Anterior cingulate cortex (tissue), 58 donors: ENCODE results near the gene FLOT1.
"Not testable (repeated sequence)": the region's sequence is repeated elsewhere in the genome, so short reads cannot be mapped to it uniquely, and the experiment has no call there.

Experiments
- DNase-seq, 58 donors: peaks; one replicate each; lab custom pipeline; 2025; lab: John Stamatoyannopoulos, UW

The FLOT1 gene

DNA sequence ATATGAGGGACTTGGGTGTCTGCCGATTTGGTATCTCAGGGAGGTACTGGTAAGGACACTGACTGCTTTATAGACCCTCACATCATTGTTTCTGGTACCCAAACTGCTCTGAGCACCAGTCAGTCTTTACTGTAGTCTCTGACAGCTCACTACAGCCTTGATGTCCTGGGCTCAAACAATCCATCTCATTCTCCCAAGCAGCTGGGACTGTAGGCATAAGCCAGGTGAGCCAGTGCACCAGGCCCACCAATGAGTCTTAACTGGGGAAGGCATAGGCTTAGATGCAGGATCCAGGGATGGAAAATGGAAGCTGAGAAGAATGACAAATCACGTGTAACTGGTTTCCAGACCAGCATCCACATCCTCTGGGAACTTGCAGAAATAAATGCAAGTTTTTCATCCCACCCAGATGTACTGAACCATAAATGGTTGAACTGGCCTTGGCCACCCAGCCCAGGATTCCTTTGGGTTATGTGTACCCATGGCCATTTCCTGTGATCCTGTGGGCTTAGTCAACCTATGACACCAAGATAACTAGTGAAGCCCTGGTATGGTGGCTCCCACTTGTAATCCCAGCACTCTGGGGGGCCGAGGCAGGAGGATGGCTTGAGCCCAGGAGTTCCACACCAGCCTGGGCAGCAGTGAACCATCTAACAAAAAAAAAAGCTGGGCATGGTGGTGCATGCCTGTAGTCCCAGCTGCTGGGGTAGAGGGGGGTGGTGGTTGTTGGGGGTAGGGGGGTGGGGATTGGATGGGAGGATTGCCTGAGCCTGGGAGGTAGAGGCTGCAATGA, 16.6 kb downstream of the FLOT1 start:
- DNase-seq, result no peak

- no peak for DNase-seq
These were observed 17.4 kb downstream of the FLOT1 start for GRCh38 chr6:30724906-30725667.

- DNase-seq, result peak in 1 of 58 donors; percentile 8
These were observed 18.4 kb downstream of the FLOT1 start for GRCh38 chr6:30723843-30724741.

- DNase-seq, result not testable (repeated sequence)
These were observed 19.2 kb downstream of the FLOT1 start for GRCh38 chr6:30723159-30723842.

DNA sequence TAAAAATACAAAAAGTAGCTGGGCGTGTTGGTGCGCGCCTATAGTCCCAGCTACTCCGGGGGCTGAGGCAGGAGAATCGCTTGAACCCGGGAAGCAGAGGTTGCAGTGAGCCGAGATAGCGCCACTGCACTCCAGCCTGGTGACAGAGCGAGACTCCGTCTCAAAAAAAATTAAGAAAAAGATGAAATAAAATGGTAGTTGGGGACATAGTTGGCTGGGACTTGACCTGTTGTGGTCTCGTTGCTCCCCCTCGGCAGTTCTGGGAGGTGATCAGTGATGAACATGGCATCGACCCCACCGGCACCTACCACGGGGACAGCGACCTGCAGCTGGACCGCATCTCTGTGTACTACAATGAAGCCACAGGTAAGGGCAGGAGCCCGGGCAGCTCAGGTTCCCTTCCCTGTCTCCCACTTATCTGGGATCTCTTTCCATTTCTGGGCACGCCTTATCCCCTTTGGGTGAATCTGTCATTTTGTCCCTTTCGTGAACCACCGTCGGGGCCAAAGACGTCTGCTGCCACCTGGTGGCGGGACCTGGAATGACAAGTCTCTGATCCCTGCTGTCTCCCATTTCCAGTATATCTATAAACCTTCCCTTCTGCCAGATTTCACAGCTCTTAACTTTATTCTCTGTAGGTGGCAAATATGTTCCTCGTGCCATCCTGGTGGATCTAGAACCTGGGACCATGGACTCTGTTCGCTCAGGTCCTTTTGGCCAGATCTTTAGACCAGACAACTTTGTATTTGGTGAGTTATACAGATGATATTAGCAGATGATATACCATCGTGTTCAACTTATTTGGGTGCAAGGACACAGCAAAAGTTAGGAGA, 20.0 kb downstream of the FLOT1 start:
- DNase-seq, result peak in 56 of 58 donors; percentile 7 to 91 (median 61)

DNA sequence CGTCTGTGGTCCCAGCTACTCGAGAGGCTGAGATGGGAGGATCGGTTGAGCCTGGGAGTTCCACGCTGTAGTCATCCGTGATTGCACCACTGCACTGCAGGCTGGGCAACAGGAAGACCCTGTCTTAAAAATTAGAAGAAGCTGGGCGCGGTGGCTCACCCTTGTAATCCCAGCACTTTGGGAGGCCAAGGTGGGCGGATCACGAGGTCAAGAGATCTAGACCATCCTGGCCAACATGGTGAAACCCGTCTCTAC, 20.5 kb downstream of the FLOT1 start:
- DNase-seq, result not testable (repeated sequence)

GRCh38 chr6:30721198-30722024, 21.1 kb downstream of the FLOT1 start:
- peak in 57 of 58 donors; percentile 24 to 90 (median 80) for DNase-seq

DNA sequence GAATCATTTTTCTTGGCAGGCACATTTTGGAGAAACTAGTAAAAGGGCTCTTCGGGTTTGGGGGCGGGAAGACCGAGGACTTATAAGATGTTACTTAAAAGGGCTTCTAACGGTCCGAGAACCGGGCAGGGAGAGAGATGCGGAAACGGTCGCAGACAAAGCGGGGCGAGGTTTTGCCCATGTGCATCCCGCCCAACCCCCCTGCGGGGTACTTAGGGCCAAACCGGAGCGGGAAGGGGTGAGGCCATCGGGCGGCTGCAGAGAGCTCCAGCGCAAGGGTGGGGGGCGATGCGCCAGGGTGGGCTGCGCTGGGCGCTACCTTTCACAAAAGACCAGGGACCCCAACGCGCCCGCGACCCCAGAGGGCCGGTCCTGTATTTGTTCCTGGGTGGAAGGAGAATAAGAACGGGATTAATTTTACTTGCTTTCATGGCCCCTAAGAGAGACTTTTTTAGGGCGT, 21.7 kb downstream of the FLOT1 start:
- peak in 46 of 58 donors; percentile 9 to 69 (median 30) for DNase-seq

DNA sequence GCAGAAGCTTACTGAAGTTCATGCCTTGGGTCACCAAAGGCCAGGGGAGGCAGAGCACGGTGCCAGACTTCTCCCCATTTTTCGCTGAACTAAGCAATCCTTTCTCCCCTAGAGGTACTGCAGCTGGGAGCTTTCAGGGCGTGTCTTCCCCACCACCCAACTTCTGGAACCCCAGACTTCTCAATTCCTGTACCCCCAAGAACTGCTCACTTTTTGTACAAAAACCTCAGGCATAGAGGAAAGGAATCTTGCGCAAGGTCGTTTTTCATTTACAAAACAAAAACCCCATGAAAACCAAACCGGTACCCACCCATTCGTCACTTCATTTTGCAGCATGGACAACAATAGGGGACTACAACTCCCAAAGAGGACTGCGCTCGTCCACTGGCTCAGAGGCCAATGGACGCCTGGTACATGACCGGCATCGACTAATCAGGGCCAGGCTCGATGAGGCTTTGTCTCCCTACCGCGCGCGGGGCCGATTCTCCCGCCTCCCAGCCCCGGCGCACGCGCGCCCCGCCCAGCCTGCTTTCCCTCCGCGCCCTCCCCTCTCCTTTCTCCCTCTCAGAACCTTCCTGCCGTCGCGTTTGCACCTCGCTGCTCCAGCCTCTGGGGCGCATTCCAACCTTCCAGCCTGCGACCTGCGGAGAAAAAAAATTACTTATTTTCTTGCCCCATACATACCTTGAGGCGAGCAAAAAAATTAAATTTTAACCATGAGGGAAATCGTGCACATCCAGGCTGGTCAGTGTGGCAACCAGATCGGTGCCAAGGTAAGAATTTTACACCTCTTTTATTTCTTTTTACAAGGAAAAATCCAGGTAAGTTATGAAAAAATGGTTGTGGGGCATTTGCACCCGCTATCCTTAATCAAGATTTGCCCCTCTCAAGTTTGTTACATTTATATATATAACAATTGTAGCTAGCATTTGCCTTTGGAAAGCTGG, 22.4 kb downstream of the FLOT1 start, which contains the start of gene TUBB:
Gene TUBB, plus strand, starts transcription at position 562 of the 947 bp plus-strand sequence. Its CDS starts 155 bp downstream, at position 717.
- peak; percentile 69 to 99 (median 97) for DNase-seq

DNA sequence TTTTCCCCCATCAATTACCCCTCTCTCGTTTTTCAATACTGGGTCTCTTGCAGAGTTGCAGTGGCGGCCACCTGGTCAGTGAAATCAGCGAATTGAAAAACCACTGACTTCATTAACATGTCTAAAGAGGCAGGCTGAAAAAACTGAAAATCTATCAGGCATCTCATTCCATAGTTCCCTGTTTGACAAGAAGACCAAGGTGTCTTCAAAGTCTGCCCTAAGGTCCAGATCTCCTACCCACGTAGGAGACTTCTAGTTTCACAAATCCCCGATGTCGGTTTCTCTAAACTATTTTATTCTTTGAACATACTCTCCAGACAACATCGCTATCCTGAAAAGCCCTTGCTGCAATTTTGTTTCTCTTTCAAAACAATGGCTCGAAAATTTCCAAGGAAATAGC, 23.1 kb downstream of the FLOT1 start:
- DNase-seq, result no peak

DNA sequence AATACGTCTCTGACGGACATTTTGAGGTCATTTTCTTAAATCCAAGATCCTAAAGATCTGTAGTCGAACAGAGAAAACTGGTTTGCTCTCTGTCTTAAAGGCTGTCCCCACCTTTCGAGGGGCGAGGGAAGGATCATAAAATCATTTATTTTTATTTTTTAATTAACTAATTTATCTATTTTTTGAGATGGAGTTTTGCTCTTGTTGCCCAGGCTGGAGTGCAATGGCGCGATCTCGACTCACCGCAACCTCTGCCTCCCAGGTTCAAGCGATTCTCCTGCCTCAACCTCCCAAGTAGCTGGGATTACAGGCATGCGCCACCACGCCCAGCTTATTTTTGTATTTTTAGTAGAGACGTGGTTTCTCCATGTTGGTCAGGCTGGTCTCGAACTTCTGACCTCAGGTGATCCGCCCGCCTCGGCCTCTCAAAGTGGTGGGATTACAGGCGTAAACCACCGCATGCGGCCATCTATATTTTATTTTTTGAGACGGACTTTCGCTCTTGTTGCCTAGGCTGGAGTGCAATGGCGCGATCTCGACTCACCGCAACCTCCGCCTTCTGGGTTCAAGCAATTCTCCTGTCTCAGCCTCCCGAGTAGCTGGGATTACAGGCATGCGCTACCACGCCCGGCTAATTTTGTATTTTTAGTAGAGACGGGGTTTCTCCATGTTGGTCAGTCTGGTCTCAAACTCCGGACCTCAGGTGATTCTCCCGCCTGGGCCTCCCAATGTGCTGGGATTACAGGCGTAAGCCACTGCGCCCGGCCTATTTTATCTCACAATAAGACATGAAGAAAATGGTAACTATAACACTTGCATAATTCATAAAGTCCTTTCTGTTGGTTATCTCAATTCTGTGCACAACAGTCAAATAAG, 24.4 kb downstream of the FLOT1 start:
- not testable (repeated sequence) for DNase-seq

DNA sequence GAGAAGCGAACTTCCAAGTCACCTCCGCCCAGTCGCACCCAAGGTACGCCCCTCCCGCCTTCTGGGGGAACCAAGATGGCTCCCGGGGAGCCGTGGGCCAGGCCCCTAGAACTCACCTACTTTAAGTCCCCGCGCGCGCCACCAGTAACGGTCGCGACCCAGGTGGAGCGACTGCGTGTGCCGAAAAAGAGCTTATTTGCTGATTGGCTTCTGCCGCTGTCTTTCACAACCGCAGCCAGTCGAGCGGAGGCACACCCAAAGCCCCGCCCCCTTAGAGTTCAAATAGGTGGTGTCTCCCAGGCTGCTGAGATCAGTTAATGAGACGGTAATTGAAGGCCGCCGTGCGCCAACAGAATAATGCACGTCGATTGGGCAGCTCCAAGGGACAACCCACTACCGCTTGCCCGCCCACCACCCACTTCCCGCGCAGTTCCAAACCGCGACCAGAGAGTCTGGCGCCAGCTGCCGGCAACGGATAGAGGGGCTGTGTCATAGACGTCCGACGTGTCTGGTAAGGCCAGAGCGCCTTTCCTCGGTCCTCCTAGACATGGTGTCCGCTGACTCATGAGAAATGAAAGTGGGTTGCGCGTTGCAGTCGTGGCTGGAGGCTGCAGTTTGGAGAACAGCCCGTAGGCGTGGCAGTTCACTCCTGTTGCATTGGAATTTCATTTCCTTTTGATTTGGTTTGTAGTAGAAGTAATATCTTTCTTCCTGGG, 25.2 kb downstream of the FLOT1 start, which contains the start of gene MDC1:
Gene MDC1, minus strand, starts transcription at position 153 of the 716 bp plus-strand sequence. CDS start 2,106 bp downstream, outside the sequence.
- DNase-seq, result peak; percentile 85 to 100 (median 99)

DNA sequence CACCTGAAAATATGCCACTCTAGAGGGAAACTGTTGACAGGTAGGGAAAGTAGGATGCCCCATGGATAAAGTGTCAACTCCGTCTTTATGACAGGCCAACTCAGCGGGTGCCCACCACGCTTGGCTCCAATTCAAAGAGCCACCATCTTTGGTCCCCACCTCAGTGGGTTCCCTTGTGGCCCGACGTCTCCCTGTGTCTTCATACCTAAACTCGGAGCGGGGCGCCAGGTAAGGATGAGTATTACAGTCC, 25.7 kb downstream of the FLOT1 start:
- DNase-seq, result no peak

DNA sequence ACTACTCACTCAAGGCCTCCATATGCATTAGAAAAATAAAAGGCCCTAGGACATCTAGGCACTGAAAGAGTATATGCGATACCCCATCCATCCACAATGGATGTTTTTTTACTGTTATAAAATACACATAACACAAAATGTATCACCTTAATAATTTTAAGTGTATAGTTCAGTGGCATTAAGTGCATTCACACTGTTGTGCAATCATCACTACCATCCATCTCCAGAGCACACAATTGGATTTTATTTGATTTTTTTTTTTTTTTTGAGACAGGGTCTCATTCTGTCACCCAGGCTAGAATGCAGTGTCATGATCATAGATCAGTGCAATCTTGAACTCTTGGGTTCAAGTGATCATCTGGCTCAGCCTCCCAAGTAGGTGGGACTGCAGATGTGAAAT, 28.2 kb downstream of the FLOT1 start:
- DNase-seq, result no peak

GRCh38 chr6:30712441-30712945, 30.0 kb downstream of the FLOT1 start:
- DNase-seq, result no peak
